GM06990 (cell line): ENCODE measurements around the gene MC3R.

Experiments
- DNase-seq: peaks from one replicate; pipeline ENCODE4 v3.0.0-alpha.2; 2011; ENCODE audit not compliant: insufficient read length; ENCODE audit errors: extremely low read depth
- H3K27me3 ChIP-seq: replicated peaks from 2 replicates; pipeline ENCODE4 v1.6.0; 2011; ENCODE audit warnings: low read length; ENCODE audit not compliant: control insufficient read depth, insufficient read depth
- H3K36me3 ChIP-seq: 2 replicates; pipeline ENCODE4 v1.5.1; 2011; ENCODE audit warnings: low read length; ENCODE audit not compliant: control insufficient read depth, insufficient read depth
- H3K4me3 ChIP-seq: replicated peaks from 2 replicates; pipeline ENCODE4 v1.5.1; 2011; ENCODE audit warnings: low read depth, mild to moderate bottlenecking, control low read depth, low read length
- TF ChIP-seq, protein P1 (sequence below): IDR thresholded peaks from 2 replicates; pipeline ENCODE4 v1.5.1; 2011; ENCODE audit warnings: low read length, control low read depth, mild to moderate bottlenecking, inconsistent platforms; ENCODE audit not compliant: insufficient read depth, poor library complexity, severe bottlenecking

The MC3R gene

DNA sequence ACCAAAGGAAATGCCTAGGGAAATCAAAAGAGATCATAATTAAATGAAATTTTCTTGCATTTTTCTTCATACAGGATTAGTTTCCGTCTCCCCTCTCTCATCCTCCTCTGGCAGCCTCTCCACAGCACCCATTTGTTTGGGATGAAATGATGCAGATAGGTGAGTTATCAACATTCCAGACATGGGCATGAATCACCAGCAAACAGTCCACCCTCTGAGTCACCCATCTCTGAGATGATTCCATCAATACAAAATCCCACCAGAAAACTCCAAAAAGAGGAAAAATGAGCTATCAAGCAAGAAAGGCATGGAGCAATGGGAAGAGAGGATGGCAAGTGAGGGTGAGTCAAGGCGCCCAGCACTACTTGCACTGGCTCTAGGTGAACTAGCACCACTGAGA, 11.4 kb downstream of the MC3R start:
- H3K4me3 ChIP-seq = no peak overlapping the region
- H3K27me3 ChIP-seq = no peaks in the 10 kb centered on the region
- H3K36me3 ChIP-seq = no peaks in the 10 kb centered on the region
- no peak for DNase-seq
- TF ChIP-seq, protein P1, sequence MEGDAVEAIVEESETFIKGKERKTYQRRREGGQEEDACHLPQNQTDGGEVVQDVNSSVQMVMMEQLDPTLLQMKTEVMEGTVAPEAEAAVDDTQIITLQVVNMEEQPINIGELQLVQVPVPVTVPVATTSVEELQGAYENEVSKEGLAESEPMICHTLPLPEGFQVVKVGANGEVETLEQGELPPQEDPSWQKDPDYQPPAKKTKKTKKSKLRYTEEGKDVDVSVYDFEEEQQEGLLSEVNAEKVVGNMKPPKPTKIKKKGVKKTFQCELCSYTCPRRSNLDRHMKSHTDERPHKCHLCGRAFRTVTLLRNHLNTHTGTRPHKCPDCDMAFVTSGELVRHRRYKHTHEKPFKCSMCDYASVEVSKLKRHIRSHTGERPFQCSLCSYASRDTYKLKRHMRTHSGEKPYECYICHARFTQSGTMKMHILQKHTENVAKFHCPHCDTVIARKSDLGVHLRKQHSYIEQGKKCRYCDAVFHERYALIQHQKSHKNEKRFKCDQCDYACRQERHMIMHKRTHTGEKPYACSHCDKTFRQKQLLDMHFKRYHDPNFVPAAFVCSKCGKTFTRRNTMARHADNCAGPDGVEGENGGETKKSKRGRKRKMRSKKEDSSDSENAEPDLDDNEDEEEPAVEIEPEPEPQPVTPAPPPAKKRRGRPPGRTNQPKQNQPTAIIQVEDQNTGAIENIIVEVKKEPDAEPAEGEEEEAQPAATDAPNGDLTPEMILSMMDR = no peak

DNA sequence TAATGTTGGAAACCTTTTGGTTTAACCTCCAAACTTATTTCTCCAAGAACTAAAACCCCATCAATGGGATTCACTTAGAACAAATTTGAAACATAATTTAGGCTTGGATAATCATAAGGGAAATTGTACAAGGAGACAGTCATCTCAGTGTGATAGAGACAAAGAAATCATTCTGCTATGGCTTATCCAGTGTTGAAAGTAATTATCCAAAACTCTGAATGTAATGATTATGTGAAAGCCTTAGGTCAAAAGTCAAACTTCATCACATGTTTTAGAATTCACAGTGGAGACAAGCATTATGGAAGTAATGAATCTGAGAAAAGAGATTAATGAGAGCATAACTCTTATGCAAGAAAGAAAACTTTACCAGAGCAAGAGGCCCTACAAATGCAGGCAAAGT, 20.0 kb downstream of the MC3R start:
- Histone ChIP-seq H3K27me3 (no peaks in the 10 kb centered on the region), H3K36me3 (no peaks in the 10 kb centered on the region), H3K4me3 (no peak overlapping the region)
- DNase-seq = no peak
- TF ChIP-seq, protein P1 = no peak

DNA sequence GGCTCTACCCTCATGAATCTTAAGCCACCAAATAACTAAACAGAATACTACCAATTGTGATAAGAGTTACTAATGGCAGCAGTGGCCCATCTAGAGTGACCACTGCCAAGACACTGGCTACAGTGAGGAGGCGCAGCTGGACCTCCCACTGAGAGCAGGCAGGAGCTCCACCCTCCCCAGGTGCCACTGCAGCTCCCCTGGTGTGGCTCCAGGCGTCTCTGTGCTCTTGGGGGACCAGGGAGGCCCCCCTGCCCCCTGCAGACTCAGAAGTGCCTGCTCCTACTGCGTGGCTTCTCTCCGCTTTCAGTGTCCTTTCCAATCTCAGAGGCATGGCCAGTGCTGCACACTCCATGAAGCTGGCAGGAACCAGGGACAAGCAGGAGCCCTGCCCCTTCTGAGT, 23.4 kb downstream of the MC3R start:
- no peaks in the 10 kb centered on the region for H3K27me3 ChIP-seq
- TF ChIP-seq, protein P1 = no peak
- H3K36me3 ChIP-seq = no peaks in the 10 kb centered on the region
- DNase-seq = no peak
- no peak overlapping the region for H3K4me3 ChIP-seq

DNA sequence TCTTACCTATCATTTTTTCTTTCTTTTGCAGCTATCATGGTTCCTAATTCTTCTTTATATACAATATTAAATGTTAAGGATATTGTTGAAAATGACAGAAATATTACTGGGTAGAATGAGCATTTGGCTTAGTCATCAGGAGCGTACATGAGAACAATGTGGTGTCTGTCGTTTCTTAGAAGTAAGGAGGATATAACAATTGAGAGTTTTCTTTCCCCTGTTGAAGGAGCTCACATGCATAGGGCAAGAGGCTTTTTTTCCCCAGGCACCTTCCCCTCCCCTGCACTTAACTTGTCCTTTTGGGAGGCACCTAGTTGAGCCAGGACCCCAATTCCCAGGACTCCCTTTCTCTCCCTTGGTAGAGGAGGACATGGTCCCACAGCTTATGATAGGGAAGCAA, 25.0 kb downstream of the MC3R start:
- Histone ChIP-seq H3K27me3 (no peaks in the 10 kb centered on the region), H3K36me3 (no peaks in the 10 kb centered on the region), H3K4me3 (no peak overlapping the region)
- DNase-seq = no peak
- TF ChIP-seq, protein P1 = no peak

DNA sequence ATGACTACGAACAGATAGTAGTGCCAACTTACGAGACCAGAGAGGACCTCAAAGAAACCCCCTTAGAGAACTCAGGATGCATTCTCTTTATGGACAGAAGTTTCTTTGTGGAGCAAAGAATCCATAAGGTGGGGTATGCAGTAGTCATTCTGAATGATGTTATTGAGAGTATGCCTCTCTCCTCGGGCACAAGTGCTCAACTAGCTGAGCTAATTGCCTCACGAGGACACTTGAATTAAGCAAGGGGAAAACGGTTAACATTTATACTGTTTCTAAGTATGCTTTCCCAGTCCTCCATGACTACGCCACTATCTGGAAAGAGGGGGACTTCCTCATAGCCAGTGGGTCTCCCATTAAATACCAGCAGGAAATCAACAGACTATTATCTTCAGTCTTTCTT, 25.6 kb downstream of the MC3R start:
- no peaks in the 10 kb centered on the region for H3K36me3 ChIP-seq
- no peak for DNase-seq

DNA sequence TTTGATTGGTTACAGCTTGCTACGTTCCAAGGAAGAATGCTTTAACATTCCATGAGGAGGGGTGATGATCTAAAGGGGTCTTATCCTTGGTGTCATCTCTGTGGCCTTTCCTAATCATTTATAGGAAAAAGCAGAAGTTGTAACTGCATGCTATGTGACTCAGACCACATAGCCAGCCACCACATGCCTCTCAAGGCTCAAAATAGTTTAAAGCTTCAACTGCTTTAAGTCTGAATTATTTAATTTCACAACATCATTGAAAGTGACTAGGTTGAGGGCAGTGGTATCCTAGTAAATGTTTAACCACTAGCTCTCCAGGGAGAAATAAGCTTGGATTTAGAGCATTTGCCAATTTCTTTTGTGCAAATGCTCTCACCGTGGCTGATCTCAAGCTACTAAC, 29.7 kb downstream of the MC3R start:
- no peaks in the 10 kb centered on the region for H3K27me3 ChIP-seq
- TF ChIP-seq, protein P1 = no peak
- H3K4me3 ChIP-seq = no peak overlapping the region
- no peak for DNase-seq
- no peaks in the 10 kb centered on the region for H3K36me3 ChIP-seq

More for the DNA sequence above, 25.6 kb downstream of the MC3R start:
- no peaks in the 10 kb centered on the region for H3K27me3 ChIP-seq
- no peak overlapping the region for H3K4me3 ChIP-seq
- TF ChIP-seq, protein P1 = no peak
